Transverse colon (tissue), 3 donors: ENCODE measurements around the gene HDLBP.
"Not testable (repeated sequence)": the region's sequence is repeated elsewhere in the genome, so short reads cannot be mapped to it uniquely, and the experiment has no call there.

Experiments
- CTCF ChIP-seq, 5 experiments: fragments of 200-600 bp in 3 of 5; fragments of 450-650 bp in 2 of 5; sonication (generic) in 3 of 5; IDR thresholded peaks; 1 replicate in 2 of 5; 2 replicates in 3 of 5; pipeline ENCODE4 v1.5.1; 2016 to 2017; ENCODE audit warnings: antibody characterized with exemption in 5 of 5, inconsistent platforms in 3 of 5, mild to moderate bottlenecking in 2 of 5, moderate library complexity in 1 of 5
- EP300 ChIP-seq: sonication (generic); formaldehyde crosslinking; IDR thresholded peaks from one replicate; pipeline ENCODE4 v1.6.1; 2017; ENCODE audit warnings: antibody characterized with exemption, low read depth
- POLR2A ChIP-seq: fragments of 450-650 bp; IDR thresholded peaks from one replicate; pipeline ENCODE4 v1.6.1; 2016; ENCODE audit warnings: antibody characterized with exemption, mild to moderate bottlenecking, moderate library complexity

- not testable (repeated sequence) for TF ChIP-seq CTCF (IDR thresholded peaks at IDR 0.05); EP300; POLR2A
Observed at GRCh38 chr2:241318830-241319229, 3.4 kb upstream of the HDLBP start.
